IMR-90 (cell line): Measurements from ENCODE around the gene AGAP1. TPM values are rescaled to one million over a fixed set of nuclear protein-coding genes. Genes with fewer than 3 reads are reported as not detected.

Source experiments
- ATAC-seq: fragments of 200-7000 bp; cut with Tn5 transposase; 2 replicates; pipeline ENCODE4 v1.9.1; 2020; ENCODE audit warnings: low read depth, mild to moderate bottlenecking, moderate library complexity
- BruUV-seq: library from RNA; stranded (reverse); fragments of 400-500 nt; replicated peaks from 2 replicates; lab custom pipeline; 2021; lab: Mats Ljungman, UMichigan
- CTCF ChIA-PET: fragments of 300-600 bp; formaldehyde crosslinking; extraction: SDS; loops from one replicate; lab custom pipeline; 2021; ENCODE audit warnings: antibody characterized with exemption; lab: Yijun Ruan, JAX
- POLR2A ChIA-PET: fragments of 300-600 bp; sonication (Branson Sonifier 250); formaldehyde crosslinking; loops from one replicate; lab custom pipeline; 2022; ENCODE audit warnings: antibody characterized with exemption; ENCODE audit not compliant: unreplicated experiment; lab: Charles Lee
- DNase-seq: peaks from one replicate; pipeline ENCODE4 v3.0.0; 2013
- H2AFZ ChIP-seq: replicated peaks from 2 replicates; pipeline ENCODE3; 2013; ENCODE audit warnings: low read length, mild to moderate bottlenecking; ENCODE audit not compliant: poor library complexity
- H2AK5ac ChIP-seq: 2 replicates; pipeline ENCODE4 v1.6.1; 2013; ENCODE audit warnings: low read depth, low read length, inconsistent platforms
- H2AK9ac ChIP-seq: replicated peaks from 2 replicates; pipeline ENCODE3; 2013; ENCODE audit warnings: mild to moderate bottlenecking, low read depth, low read length, moderate library complexity; ENCODE audit not compliant: poor library complexity
- H2BK120ac ChIP-seq: 2 replicates; pipeline ENCODE4 v1.6.1; 2013; ENCODE audit warnings: low read depth, low read length, inconsistent platforms
- H2BK15ac ChIP-seq: 3 replicates; pipeline ENCODE4 v1.6.1; 2013; ENCODE audit warnings: low read depth, low read length, inconsistent platforms
- H2BK20ac ChIP-seq: 2 replicates; pipeline ENCODE4 v1.6.1; 2013; ENCODE audit warnings: low read depth, mild to moderate bottlenecking, inconsistent platforms, low read length, moderate library complexity
- H2BK5ac ChIP-seq: 2 replicates; pipeline ENCODE4 v1.6.1; 2013; ENCODE audit warnings: mild to moderate bottlenecking, low read depth, low read length, inconsistent platforms; ENCODE audit not compliant: poor library complexity, severe bottlenecking
- H3K14ac ChIP-seq: replicated peaks from 2 replicates; pipeline ENCODE4 v1.6.1; 2013; ENCODE audit warnings: low read depth, low read length, inconsistent platforms
- H3K18ac ChIP-seq: 2 replicates; pipeline ENCODE4 v1.6.1; 2013; ENCODE audit warnings: low read depth, low read length, control low read depth
- H3K23ac ChIP-seq: 2 replicates; pipeline ENCODE4 v1.6.1; 2013; ENCODE audit warnings: low read depth, low read length, inconsistent platforms
- H3K27ac ChIP-seq: 2 replicates; pipeline ENCODE4 v1.5.1; 2013; ENCODE audit warnings: mild to moderate bottlenecking, control low read depth, low read length; ENCODE audit not compliant: insufficient read depth
- H3K27me3 ChIP-seq: 2 replicates; pipeline ENCODE4 v1.6.1; 2013; ENCODE audit warnings: low read length; ENCODE audit not compliant: control insufficient read depth, insufficient read depth
- H3K36me3 ChIP-seq: 2 replicates; pipeline ENCODE4 v1.6.1; 2013; ENCODE audit warnings: low read length, mixed read lengths; ENCODE audit not compliant: control insufficient read depth, insufficient read depth
- H3K4ac ChIP-seq: 2 replicates; pipeline ENCODE4 v1.6.1; 2013; ENCODE audit warnings: low read depth, low read length, inconsistent platforms
- H3K4me1 ChIP-seq: 2 replicates; pipeline ENCODE4 v1.6.1; 2013; ENCODE audit warnings: low read length, mixed read lengths; ENCODE audit not compliant: control insufficient read depth, insufficient read depth
- H3K4me2 ChIP-seq: 2 replicates; pipeline ENCODE4 v1.6.1; 2013; ENCODE audit warnings: low read depth, mild to moderate bottlenecking, control low read depth, low read length, moderate library complexity
- H3K4me3 ChIP-seq: 2 replicates; pipeline ENCODE4 v1.5.1; 2013; ENCODE audit warnings: low read depth, mild to moderate bottlenecking, control low read depth, low read length, moderate library complexity; ENCODE audit not compliant: insufficient read depth
- H3K56ac ChIP-seq: 2 replicates; pipeline ENCODE4 v1.6.1; 2013; ENCODE audit warnings: low read length, inconsistent platforms; ENCODE audit not compliant: insufficient read depth; ENCODE audit errors: extremely low read depth
- H3K79me1 ChIP-seq, 2 experiments: 2 replicates each; pipeline ENCODE4 v1.6.1; 2013; ENCODE audit warnings: low read length in 2 of 2, inconsistent platforms in 1 of 2, low read depth in 1 of 2
- H3K9ac ChIP-seq: 2 replicates; pipeline ENCODE4 v1.6.1; 2013; ENCODE audit warnings: low read depth, low read length, control low read depth
- H3K9me1 ChIP-seq: 2 replicates; pipeline ENCODE4 v1.6.1; 2013; ENCODE audit warnings: low read length, inconsistent platforms; ENCODE audit not compliant: insufficient read depth
- H3K9me3 ChIP-seq: 2 replicates; pipeline ENCODE4 v1.6.1; 2013; ENCODE audit warnings: low read length; ENCODE audit not compliant: control insufficient read depth, insufficient read depth
- H4K20me1 ChIP-seq: 2 replicates; pipeline ENCODE4 v1.6.1; 2013; ENCODE audit warnings: low read length, inconsistent platforms; ENCODE audit not compliant: insufficient read depth
- H4K5ac ChIP-seq: 2 replicates; pipeline ENCODE4 v1.6.1; 2013; ENCODE audit warnings: mild to moderate bottlenecking, low read depth, low read length, control low read depth
- H4K8ac ChIP-seq, 2 experiments: 2 replicates each; pipeline ENCODE4 v1.6.1; 2013; ENCODE audit warnings: low read depth in 2 of 2, low read length in 2 of 2, control low read depth in 1 of 2, inconsistent platforms in 1 of 2
- H4K91ac ChIP-seq: 2 replicates; pipeline ENCODE4 v1.6.1; 2013; ENCODE audit warnings: low read depth, low read length, inconsistent platforms; ENCODE audit not compliant: insufficient read depth
- CEBPB ChIP-seq: IDR thresholded peaks from 2 replicates; pipeline ENCODE4 v1.6.1; 2012; ENCODE audit warnings: low read depth, low read length, improper control_type of control experiment
- CTCF ChIP-seq: conservative IDR thresholded peaks from 2 replicates; pipeline ENCODE4 v1.5.1; 2012; ENCODE audit warnings: mild to moderate bottlenecking, low read depth, low read length, improper control_type of control experiment
- ELK1 ChIP-seq: fragments of 150-350 bp; IDR thresholded peaks from 2 replicates; pipeline ENCODE4 v1.6.1; 2016; ENCODE audit warnings: low read depth, mild to moderate bottlenecking, low read length, moderate library complexity, borderline replicate concordance
- FOS ChIP-seq: fragments of 150-350 bp; IDR thresholded peaks from 2 replicates; pipeline ENCODE4 v1.6.1; 2016; ENCODE audit warnings: low read depth, low read length
- MAZ ChIP-seq: IDR thresholded peaks from 2 replicates; pipeline ENCODE4 v1.6.1; 2012; ENCODE audit warnings: low read depth, mild to moderate bottlenecking, low read length, improper control_type of control experiment, moderate library complexity, borderline replicate concordance
- MXI1 ChIP-seq: IDR thresholded peaks from 2 replicates; pipeline ENCODE4 v1.6.1; 2012; ENCODE audit warnings: low read depth, mild to moderate bottlenecking, low read length, moderate library complexity, borderline replicate concordance
- NFE2L2 ChIP-seq: fragments of 150-350 bp; IDR thresholded peaks from 2 replicates; pipeline ENCODE4 v1.6.1; 2016; ENCODE audit warnings: low read depth, mild to moderate bottlenecking, low read length
- POLR2A ChIP-seq: IDR thresholded peaks from 2 replicates; pipeline ENCODE4 v1.6.1; 2012; ENCODE audit warnings: mild to moderate bottlenecking, low read depth, low read length
- RCOR1 ChIP-seq: IDR thresholded peaks from 2 replicates; pipeline ENCODE4 v1.6.1; 2012; ENCODE audit warnings: mild to moderate bottlenecking, low read length, improper control_type of control experiment; ENCODE audit not compliant: insufficient replicate concordance
- RFX5 ChIP-seq: IDR thresholded peaks from 2 replicates; pipeline ENCODE4 v1.8.0; 2012; ENCODE audit warnings: low read depth, mild to moderate bottlenecking, low read length, moderate library complexity
- SMC3 ChIP-seq: fragments of 150-350 bp; IDR thresholded peaks from 2 replicates; pipeline ENCODE4 v1.6.1; 2016; ENCODE audit warnings: low read depth, mild to moderate bottlenecking, antibody characterized with exemption, low read length, moderate library complexity
- WGBS, 2 experiments: methylation state at CpG; one replicate each; pipeline versions ENCODE4 v1.1.5 to v1.1.7; 2013; ENCODE audit warnings: missing lambda C conversion rate in 2 of 2; ENCODE audit not compliant: insufficient read length in 1 of 2; ENCODE audit errors: extremely low coverage in 2 of 2; 5-methylcytosine and 5-hydroxymethylcytosine counted together
- dilution Hi-C: fragments of 300-500 bp; cut with HindIII; formaldehyde crosslinking; loops from one replicate; pipeline ENCODE4 v1.14.3; 2018; ENCODE audit warnings: low sequenced_read_pairs; ENCODE audit not compliant: unreplicated experiment
- in situ Hi-C: fragments of 300-500 bp; cut with MboI; formaldehyde crosslinking; loops from 3 replicates; pipeline ENCODE4 v1.14.3; 2019; ENCODE audit warnings: low sequenced_read_pairs, inconsistent platforms, mixed read lengths
- intact Hi-C: fragments of 100-400 bp; cut with micrococcal nuclease; formaldehyde crosslinking; loops from 2 replicates; pipeline ENCODE4 v1.10.0; 2022
- polyA plus RNA-seq, 3 experiments: library from polyadenylated mRNA; depleted of rRNA; stranded (reverse); fragments of >200 nt; gene quantifications; 2 replicates each; pipeline ENCODE4 v1.2.3, GENCODE V29; 2012; ENCODE audit warnings: low replicate concordance in 1 of 3
- total RNA-seq: library from RNA; depleted of rRNA; stranded (reverse); fragments of >200 nt; gene quantifications from 2 replicates; pipeline ENCODE4 v1.2.3, GENCODE V29; 2012

The AGAP1 gene
- total and polyA plus RNA-seq, 2 of the 4 experiments (the other 2 are of a cell fraction): 15.1 to 16.4 TPM

- Histone ChIP-seq H3K14ac (no peak overlapping the region), H3K4me3 (no peak overlapping the region), H3K27me3 (no peaks in the 10 kb centered on the region), H3K23ac (no peak overlapping the region), H3K27ac (no peak overlapping the region), H2BK20ac (no peak overlapping the region), H3K9ac (no peak overlapping the region), H3K56ac (no peak overlapping the region), H4K8ac (no peak overlapping the region), H3K4me1 (peaks cover 2% of the 10 kb centered on the region), H3K36me3 (no peaks in the 10 kb centered on the region), H4K20me1 (no peaks in the 10 kb centered on the region), H3K79me1 (no peaks in the 10 kb centered on the region), H3K18ac (no peak overlapping the region), H2AK9ac (no peak overlapping the region), H2BK120ac (no peak overlapping the region), H3K9me1 (no peaks in the 10 kb centered on the region), H4K5ac (no peak overlapping the region), H3K9me3 (no peaks in the 10 kb centered on the region), H2AFZ (no peak overlapping the region), H2AK5ac (no peak overlapping the region), H2BK5ac (no peak overlapping the region), H2BK15ac (no peak overlapping the region), H3K4ac (no peak overlapping the region), H4K91ac (no peak overlapping the region), H3K4me2 (no peak overlapping the region)
- TF ChIP-seq CTCF (no peak), FOS (no peak), ELK1 (no peak), POLR2A (no peak), RFX5 (no peak), RCOR1 (no peak), SMC3 (no peak), NFE2L2 (no peak), CEBPB (no peak), MAZ (no peak), MXI1 (no peak)
- ATAC-seq (no peak), DNase-seq (no peak)
- in situ Hi-C loops (no loop called here), dilution Hi-C loops (no loop called here), intact Hi-C loops (no loop called here)
- CTCF ChIA-PET: no interaction called here
- BruUV-seq: no TSS peak
- WGBS, 2 experiments: no CpG with 5 or more reads among the region's 8 CpGs
- POLR2A ChIA-PET: no interaction called here
Observed at GRCh38 chr2:236073867-236074655, 580.2 kb downstream of the AGAP1 start.
